ENCODE results near the gene KCTD5.
A peak's percentile ranks its signal among the peaks of the same experiment; 100 is the strongest.

KCTD5 gene

GRCh38 chr16:2752035-2752849, 69.9 kb downstream of the KCTD5 start, which contains the start of gene SRRM2:
Gene SRRM2 (plus strand): TSS chr16:2752638. CDS start chr16:2756365, 3,727 bp downstream.
- DNase-seq (ENCODE audit: low spot score): peak; percentile 90

GRCh38 chr16:2752850-2753732, 70.8 kb downstream of the KCTD5 start:
- peak; percentile 66 for DNase-seq (ENCODE audit: low spot score)

- DNase-seq (ENCODE audit: low spot score): no peak
Measured at GRCh38 chr16:2753733-2754020, 71.4 kb downstream of the KCTD5 start.

GRCh38 chr16:2755158-2755557, 72.8 kb downstream of the KCTD5 start:
- no peak for DNase-seq (ENCODE audit: low spot score)

GRCh38 chr16:2756288-2757015, 74.1 kb downstream of the KCTD5 start:
- no peak for DNase-seq (ENCODE audit: low spot score)

GRCh38 chr16:2757344-2757743, 75.0 kb downstream of the KCTD5 start:
- DNase-seq (ENCODE audit: low spot score): no peak

Data from pons (tissue), 1 donor.